ENCODE measurements around the gene GAK.

DNA sequence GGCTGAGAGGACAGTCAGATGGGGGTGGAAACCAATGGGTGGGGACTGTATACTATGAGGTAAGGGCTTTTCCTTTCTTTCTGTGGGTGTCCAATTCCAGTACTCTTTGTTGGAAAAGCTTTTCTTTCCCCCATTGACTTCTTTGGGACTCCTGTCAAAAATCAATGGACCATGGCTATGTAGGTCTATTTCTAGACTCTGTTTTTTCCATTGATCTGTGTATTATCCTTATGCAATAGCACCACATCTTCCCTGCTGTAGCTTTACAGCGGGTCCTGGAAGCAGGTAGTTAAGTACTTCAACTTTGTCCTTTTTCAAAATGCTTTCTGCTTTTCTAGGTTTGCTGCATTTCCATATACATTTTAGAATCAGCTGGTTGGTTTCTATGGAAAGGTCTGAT, 94.3 kb downstream of the GAK start:
- TF ChIP-seq, protein P1, sequence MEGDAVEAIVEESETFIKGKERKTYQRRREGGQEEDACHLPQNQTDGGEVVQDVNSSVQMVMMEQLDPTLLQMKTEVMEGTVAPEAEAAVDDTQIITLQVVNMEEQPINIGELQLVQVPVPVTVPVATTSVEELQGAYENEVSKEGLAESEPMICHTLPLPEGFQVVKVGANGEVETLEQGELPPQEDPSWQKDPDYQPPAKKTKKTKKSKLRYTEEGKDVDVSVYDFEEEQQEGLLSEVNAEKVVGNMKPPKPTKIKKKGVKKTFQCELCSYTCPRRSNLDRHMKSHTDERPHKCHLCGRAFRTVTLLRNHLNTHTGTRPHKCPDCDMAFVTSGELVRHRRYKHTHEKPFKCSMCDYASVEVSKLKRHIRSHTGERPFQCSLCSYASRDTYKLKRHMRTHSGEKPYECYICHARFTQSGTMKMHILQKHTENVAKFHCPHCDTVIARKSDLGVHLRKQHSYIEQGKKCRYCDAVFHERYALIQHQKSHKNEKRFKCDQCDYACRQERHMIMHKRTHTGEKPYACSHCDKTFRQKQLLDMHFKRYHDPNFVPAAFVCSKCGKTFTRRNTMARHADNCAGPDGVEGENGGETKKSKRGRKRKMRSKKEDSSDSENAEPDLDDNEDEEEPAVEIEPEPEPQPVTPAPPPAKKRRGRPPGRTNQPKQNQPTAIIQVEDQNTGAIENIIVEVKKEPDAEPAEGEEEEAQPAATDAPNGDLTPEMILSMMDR (IDR thresholded peaks at IDR 0.05; ENCODE audit: low read depth, low read length), result no peak
- no peak for TF ChIP-seq POLR2A (IDR thresholded peaks at IDR 0.05; ENCODE audit: extremely low read depth, insufficient read length)

Measured in NB4 (cell line).